IMR-90 (cell line): Measurements from ENCODE around the gene GGT5.
"Not testable (repeated sequence)": the region's sequence is repeated elsewhere in the genome, so short reads cannot be mapped to it uniquely, and the experiment has no call there.

ENCODE experiments used
- CEBPB ChIP-seq: IDR thresholded peaks from 2 replicates; pipeline ENCODE4 v1.6.1; 2012; ENCODE audit warnings: low read depth, low read length, improper control_type of control experiment
- CTCF ChIP-seq: conservative IDR thresholded peaks from 2 replicates; pipeline ENCODE4 v1.5.1; 2012; ENCODE audit warnings: mild to moderate bottlenecking, low read depth, low read length, improper control_type of control experiment
- MAFK ChIP-seq: IDR thresholded peaks from 2 replicates; pipeline ENCODE4 v1.6.1; 2012; ENCODE audit warnings: low read depth, low read length, improper control_type of control experiment
- POLR2A ChIP-seq: IDR thresholded peaks from 2 replicates; pipeline ENCODE4 v1.6.1; 2012; ENCODE audit warnings: mild to moderate bottlenecking, low read depth, low read length
- RCOR1 ChIP-seq: IDR thresholded peaks from 2 replicates; pipeline ENCODE4 v1.6.1; 2012; ENCODE audit warnings: mild to moderate bottlenecking, low read length, improper control_type of control experiment; ENCODE audit not compliant: insufficient replicate concordance
- RFX5 ChIP-seq: IDR thresholded peaks from 2 replicates; pipeline ENCODE4 v1.8.0; 2012; ENCODE audit warnings: low read depth, mild to moderate bottlenecking, low read length, moderate library complexity
- USF2 ChIP-seq: fragments of 150-350 bp; IDR thresholded peaks from 2 replicates; pipeline ENCODE4 v1.6.1; 2017; ENCODE audit warnings: mild to moderate bottlenecking, antibody characterized with exemption, low read length, low read depth

GRCh38 chr22:24273031-24273430, 28.1 kb upstream of the GGT5 start:
- not testable (repeated sequence) for TF ChIP-seq CTCF, CEBPB, POLR2A, RCOR1, MAFK, RFX5, USF2
